ENCODE results near the gene PARD3. TPM values are rescaled to one million over a fixed set of nuclear protein-coding genes. Genes with fewer than 3 reads are reported as not detected.
A peak's percentile ranks its signal among the peaks of the same experiment; 100 is the strongest.

Gene PARD3
- total RNA-seq, 6 experiments from 2014 or later: 19.1 to 27.8 (median 22.0) TPM

- intact Hi-C loops (cut with DNase I): loop anchor here (10.0 kb wide), 1 partner anchor 95 kb away; the partner anchor contains the start of gene PARD3 (in 2 of the 2)
These were observed 95.3 kb downstream of the PARD3 start for GRCh38 chr10:34719746-34720145.

GRCh38 chr10:34719328-34719727 is 95.8 kb downstream of the PARD3 start:
- DNase-seq: no peak

More at GRCh38 chr10:34719746-34720145, 95.3 kb downstream of the PARD3 start:
- no peak overlapping the region for H3K4me3 ChIP-seq
- peaks cover 0 to 14% (median 6%) of the 10 kb centered on the region in 4 donors for H3K4me1 ChIP-seq
- H3K9me3 ChIP-seq: no peaks in the 10 kb centered on the region
- ATAC-seq: no peak
- WGBS (ENCODE audit: insufficient coverage, low coverage, low lambda C conversion rate, missing lambda C conversion rate): 27% methylated on average over 1 of the region's 1 CpG
- DNase-seq: no peak
- H3K36me3 ChIP-seq: no peaks in the 10 kb centered on the region
- H3K27ac ChIP-seq: no peak overlapping the region
- H3K27me3 ChIP-seq: no peaks in the 10 kb centered on the region
- no peak for TF ChIP-seq POLR2A (IDR thresholded peaks at IDR 0.05)

GRCh38 chr10:34717429-34717828 is 97.7 kb downstream of the PARD3 start:
- WGBS (ENCODE audit: insufficient coverage, low coverage, low lambda C conversion rate, missing lambda C conversion rate): 37% methylated on average over 7 of the region's 7 CpGs
- H3K27ac ChIP-seq: peak overlapping the region in 2 of 3 donors; percentile 6 to 31

More at GRCh38 chr10:34719328-34719727, 95.8 kb downstream of the PARD3 start:
- Histone ChIP-seq H3K27ac (no peak overlapping the region), H3K36me3 (no peaks in the 10 kb centered on the region), H3K27me3 (no peaks in the 10 kb centered on the region), H3K4me1 (peaks cover 0 to 16% (median 7%) of the 10 kb centered on the region in 4 donors), H3K4me3 (no peak overlapping the region), H3K9me3 (no peaks in the 10 kb centered on the region)
- 45% methylated on average over 2 of the region's 2 CpGs for WGBS (ENCODE audit: insufficient coverage, low coverage, low lambda C conversion rate, missing lambda C conversion rate)
- ATAC-seq: no peak
- no peak for TF ChIP-seq POLR2A (IDR thresholded peaks at IDR 0.05)
- TF ChIP-seq CTCF (IDR thresholded peaks at IDR 0.05): no peak
- intact Hi-C loops (cut with DNase I): no loop called here

GRCh38 chr10:34716958-34717357 is 98.1 kb downstream of the PARD3 start:
- DNase-seq (no peak), ATAC-seq (peak in 1 of 4 donors; percentile 7)
- 21% methylated on average over 1 of the region's 1 CpG for WGBS (ENCODE audit: insufficient coverage, low coverage, low lambda C conversion rate, missing lambda C conversion rate)
- Histone ChIP-seq H3K27ac (peak overlapping the region in 1 of 3 donors; percentile 31), H3K9me3 (no peaks in the 10 kb centered on the region), H3K36me3 (no peaks in the 10 kb centered on the region), H3K27me3 (no peaks in the 10 kb centered on the region), H3K4me1 (peaks cover 0 to 28% (median 9%) of the 10 kb centered on the region in 4 donors), H3K4me3 (no peak overlapping the region)
- TF ChIP-seq CTCF (IDR thresholded peaks at IDR 0.05) (no peak), POLR2A (IDR thresholded peaks at IDR 0.05) (no peak)
- intact Hi-C loops (cut with DNase I): no loop called here

More at GRCh38 chr10:34717429-34717828, 97.7 kb downstream of the PARD3 start:
- Histone ChIP-seq H3K27me3 (no peaks in the 10 kb centered on the region), H3K9me3 (no peaks in the 10 kb centered on the region), H3K36me3 (no peaks in the 10 kb centered on the region), H3K4me1 (peaks cover 0 to 24% (median 7%) of the 10 kb centered on the region in 4 donors), H3K4me3 (no peak overlapping the region)
- ATAC-seq (peak; percentile 72 to 84 (median 78)), DNase-seq (no peak)
- TF ChIP-seq CTCF (IDR thresholded peaks at IDR 0.05): no peak
- intact Hi-C loops (cut with DNase I): no loop called here

- H3K27ac ChIP-seq: no peak overlapping the region
- intact Hi-C loops (cut with DNase I): no loop called here
- TF ChIP-seq CTCF (IDR thresholded peaks at IDR 0.05) (no peak), POLR2A (IDR thresholded peaks at IDR 0.05) (no peak)
- H3K4me1 ChIP-seq: peaks cover 0 to 35% (median 12%) of the 10 kb centered on the region in 4 donors
- ATAC-seq: no peak
- WGBS (ENCODE audit: insufficient coverage, low coverage, low lambda C conversion rate, missing lambda C conversion rate): 67% methylated on average over 1 of the region's 1 CpG
- no peak for DNase-seq
- no peaks in the 10 kb centered on the region for H3K9me3 ChIP-seq
- H3K36me3 ChIP-seq: no peaks in the 10 kb centered on the region
- no peak overlapping the region for H3K4me3 ChIP-seq
- no peaks in the 10 kb centered on the region for H3K27me3 ChIP-seq
These were observed 98.9 kb downstream of the PARD3 start for GRCh38 chr10:34716234-34716633.
